Smooth muscle cell (in vitro differentiated cells): ENCODE results near the gene YTHDF1. TPM values are rescaled to one million over a fixed set of nuclear protein-coding genes. Genes with fewer than 3 reads are reported as not detected.

Experiments
- DNase-seq: peaks from one replicate; lab custom pipeline; 2025; ENCODE audit not compliant: unreplicated experiment; lab: John Stamatoyannopoulos, UW
- H2AFZ ChIP-seq: fragments of 200-600 bp; sonication (generic); 2 replicates; pipeline ENCODE4 v1.6.0; 2016; ENCODE audit warnings: antibody characterized with exemption, low read depth, mild to moderate bottlenecking
- H3F3A ChIP-seq: fragments of 200-600 bp; sonication (generic); 2 replicates; pipeline ENCODE4 v1.6.0; 2017; ENCODE audit warnings: antibody characterized with exemption, low read depth
- H3K27ac ChIP-seq: fragments of 200-600 bp; sonication (generic); 2 replicates; pipeline ENCODE4 v1.5.1; 2016; ENCODE audit warnings: low read depth, mild to moderate bottlenecking
- H3K27me3 ChIP-seq: fragments of 200-600 bp; sonication (generic); 2 replicates; pipeline ENCODE4 v1.6.1; 2016; ENCODE audit warnings: low read depth, mild to moderate bottlenecking
- H3K36me3 ChIP-seq: fragments of 200-600 bp; sonication (generic); 2 replicates; pipeline ENCODE4 v1.5.1; 2016; ENCODE audit warnings: low read depth
- H3K4me1 ChIP-seq: fragments of 200-600 bp; sonication (generic); 2 replicates; pipeline ENCODE4 v1.5.1; 2016; ENCODE audit warnings: low read depth
- H3K4me2 ChIP-seq: fragments of 200-600 bp; sonication (generic); 2 replicates; pipeline ENCODE4 v1.6.0; 2016; ENCODE audit warnings: mild to moderate bottlenecking
- H3K4me3 ChIP-seq: fragments of 200-600 bp; sonication (generic); 2 replicates; pipeline ENCODE4 v1.5.1; 2016; ENCODE audit warnings: mild to moderate bottlenecking
- H3K79me2 ChIP-seq: fragments of 200-600 bp; sonication (generic); 2 replicates; pipeline ENCODE4 v1.6.0; 2016; ENCODE audit warnings: low read depth, mild to moderate bottlenecking
- H3K9ac ChIP-seq: fragments of 200-600 bp; sonication (generic); 2 replicates; pipeline ENCODE4 v1.6.0; 2016; ENCODE audit warnings: low read depth
- H3K9me3 ChIP-seq: fragments of 200-600 bp; sonication (generic); replicated peaks from 2 replicates; pipeline ENCODE4 v1.5.1; 2016; ENCODE audit warnings: low read depth
- H4K20me1 ChIP-seq: fragments of 200-600 bp; sonication (generic); 2 replicates; pipeline ENCODE4 v1.6.0; 2016; ENCODE audit warnings: low read depth
- CTCF ChIP-seq: fragments of 200-600 bp; sonication (generic); IDR thresholded peaks from 2 replicates; pipeline ENCODE4 v1.5.1; 2017; ENCODE audit warnings: borderline replicate concordance, mild to moderate bottlenecking, antibody characterized with exemption; ENCODE audit not compliant: insufficient read depth, poor library complexity, severe bottlenecking
- WGBS: methylation state at CpG from one replicate; pipeline ENCODE4 v1.1.7; 2016; ENCODE audit warnings: low lambda C conversion rate; 5-methylcytosine and 5-hydroxymethylcytosine counted together
- polyA plus RNA-seq: library from polyadenylated mRNA; unstranded; fragments of >200 nt; fragmentation: Nextera tagmentation; extraction: Ambion mirVana; gene quantifications from 2 replicates; pipeline ENCODE4 v1.2.1, GENCODE V29; 2016
- total RNA-seq: library from RNA; depleted of rRNA; stranded (reverse); fragments of >200 nt; gene quantifications from 2 replicates; pipeline ENCODE4 v1.2.3, GENCODE V29; 2014

YTHDF1 gene
- total and polyA plus RNA-seq, 2 experiments from 2014 or later: 28.2 to 35.8 TPM

GRCh38 chr20:63189322-63189642 is 26.6 kb downstream of the YTHDF1 start:
- WGBS: 94% methylated on average over 5 of the region's 5 CpGs

GRCh38 chr20:63188641-63189321 is 27.1 kb downstream of the YTHDF1 start:
- Histone ChIP-seq H2AFZ (no peak overlapping the region), H3K27ac (no peak overlapping the region), H3K4me1 (no peaks in the 10 kb centered on the region), H3K9me3 (no peaks in the 10 kb centered on the region), H3K9ac (no peak overlapping the region), H4K20me1 (peaks cover 11% of the 10 kb centered on the region), H3K4me3 (no peak overlapping the region), H3K79me2 (no peaks in the 10 kb centered on the region), H3K27me3 (no peaks in the 10 kb centered on the region), H3K4me2 (no peak overlapping the region), H3K36me3 (no peaks in the 10 kb centered on the region), H3F3A (no peaks in the 10 kb centered on the region)
- no peak for DNase-seq
- no peak for TF ChIP-seq CTCF
- WGBS: 80% methylated on average over 12 of the region's 15 CpGs

More at GRCh38 chr20:63189322-63189642, 26.6 kb downstream of the YTHDF1 start:
- no peak overlapping the region for H3K27ac ChIP-seq
- no peaks in the 10 kb centered on the region for H3K79me2 ChIP-seq
- no peak overlapping the region for H2AFZ ChIP-seq
- H3K9me3 ChIP-seq: no peaks in the 10 kb centered on the region
- H3K4me2 ChIP-seq: no peak overlapping the region
- H3K4me1 ChIP-seq: no peaks in the 10 kb centered on the region
- DNase-seq: no peak
- no peaks in the 10 kb centered on the region for H3K36me3 ChIP-seq
- no peak overlapping the region for H3K9ac ChIP-seq
- H3F3A ChIP-seq: no peaks in the 10 kb centered on the region
- no peaks in the 10 kb centered on the region for H3K27me3 ChIP-seq
- peaks cover 16% of the 10 kb centered on the region for H4K20me1 ChIP-seq
- TF ChIP-seq CTCF: no peak
- H3K4me3 ChIP-seq: no peak overlapping the region

- Histone ChIP-seq H3K9ac (no peak overlapping the region), H3F3A (no peaks in the 10 kb centered on the region), H4K20me1 (peaks cover 5% of the 10 kb centered on the region), H2AFZ (no peak overlapping the region), H3K4me1 (no peaks in the 10 kb centered on the region), H3K4me2 (no peak overlapping the region), H3K9me3 (no peaks in the 10 kb centered on the region), H3K27ac (no peak overlapping the region), H3K4me3 (no peak overlapping the region), H3K36me3 (no peaks in the 10 kb centered on the region), H3K27me3 (no peaks in the 10 kb centered on the region), H3K79me2 (no peaks in the 10 kb centered on the region)
- TF ChIP-seq CTCF: no peak
- 89% methylated on average over 13 of the region's 13 CpGs for WGBS
- no peak for DNase-seq
Observed at GRCh38 chr20:63188159-63188442, 27.8 kb downstream of the YTHDF1 start.
